Suppressor macrophage treated with lipopolysaccharide for 1 hour (primary cell): ENCODE data around the gene SPI1.

Source experiments
- DNase-seq, 3 donors: peaks; one replicate each; pipeline ENCODE4 v3.0.0-alpha.2; 2020 to 2022

Gene SPI1

GRCh38 chr11:47378010-47378835, at the start of gene SPI1:
TSS of gene SPI1 (minus strand) at chr11:47378547. CDS start at chr11:47378353, 194 bp downstream.
- peak; percentile 95 for DNase-seq

GRCh38 chr11:47426062-47426956, 48.0 kb upstream of the SPI1 start, which contains the start of gene PSMC3:
TSS of gene PSMC3 (minus strand) at chr11:47426439. CDS start at chr11:47426279, 160 bp downstream.
- peak; percentile 99 to 100 (median 100) for DNase-seq

- DNase-seq = peak in 1 of 3 donors; percentile 29
These were observed 47.3 kb upstream of the SPI1 start for GRCh38 chr11:47425611-47426010.

- DNase-seq = no peak
These were observed 40.3 kb upstream of the SPI1 start for GRCh38 chr11:47418454-47419259.

GRCh38 chr11:47417712-47418111, 39.4 kb upstream of the SPI1 start:
- DNase-seq = no peak

- DNase-seq = no peak
These were observed 37.7 kb upstream of the SPI1 start for GRCh38 chr11:47415949-47416472.

GRCh38 chr11:47415091-47415854, 36.9 kb upstream of the SPI1 start:
- DNase-seq = no peak

- DNase-seq = no peak
These were observed 36.3 kb upstream of the SPI1 start for GRCh38 chr11:47414685-47415070.

GRCh38 chr11:47413908-47414684, 35.7 kb upstream of the SPI1 start:
- DNase-seq = no peak

GRCh38 chr11:47413351-47413750, 35.0 kb upstream of the SPI1 start:
- no peak for DNase-seq

GRCh38 chr11:47411884-47412746, 33.8 kb upstream of the SPI1 start:
- DNase-seq = peak; percentile 70 to 90 (median 80)

- DNase-seq = peak in 1 of 3 donors; percentile 17
These were observed 32.3 kb upstream of the SPI1 start for GRCh38 chr11:47410370-47411264.

GRCh38 chr11:47409440-47410369, 31.4 kb upstream of the SPI1 start:
- peak in 1 of 3 donors; percentile 16 for DNase-seq

GRCh38 chr11:47408598-47409439, 30.5 kb upstream of the SPI1 start:
- DNase-seq = peak; percentile 63 to 67 (median 67)

GRCh38 chr11:47407746-47408590, 29.6 kb upstream of the SPI1 start, which contains the start of gene SLC39A13:
TSS of gene SLC39A13 (plus strand) at chr11:47408590. CDS start at chr11:47410095, 1,505 bp downstream.
- DNase-seq = peak; percentile 99 to 100 (median 99)
